ENCODE data around the gene CLCNKB.

DNA sequence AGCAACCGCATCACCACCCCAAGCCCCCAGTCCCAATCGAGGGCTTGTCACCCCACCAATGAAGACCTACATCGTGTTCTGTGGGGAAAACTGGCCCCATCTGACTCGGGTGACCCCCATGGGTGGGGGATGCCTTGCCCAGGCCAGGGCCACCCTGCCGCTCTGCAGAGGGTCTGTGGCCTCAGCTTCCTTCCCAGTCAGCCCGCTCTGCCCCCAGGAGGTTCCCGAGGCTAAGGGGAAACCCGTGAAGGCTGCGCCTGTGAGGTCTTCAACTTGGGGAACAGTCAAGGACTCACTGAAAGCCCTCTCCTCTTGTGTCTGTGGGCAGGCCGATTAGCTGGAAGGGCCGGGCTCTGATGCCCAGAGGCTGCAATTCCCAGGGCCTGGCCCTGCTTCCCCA is 37.6 kb upstream of the CLCNKB start:
- TF ChIP-seq, protein P1, sequence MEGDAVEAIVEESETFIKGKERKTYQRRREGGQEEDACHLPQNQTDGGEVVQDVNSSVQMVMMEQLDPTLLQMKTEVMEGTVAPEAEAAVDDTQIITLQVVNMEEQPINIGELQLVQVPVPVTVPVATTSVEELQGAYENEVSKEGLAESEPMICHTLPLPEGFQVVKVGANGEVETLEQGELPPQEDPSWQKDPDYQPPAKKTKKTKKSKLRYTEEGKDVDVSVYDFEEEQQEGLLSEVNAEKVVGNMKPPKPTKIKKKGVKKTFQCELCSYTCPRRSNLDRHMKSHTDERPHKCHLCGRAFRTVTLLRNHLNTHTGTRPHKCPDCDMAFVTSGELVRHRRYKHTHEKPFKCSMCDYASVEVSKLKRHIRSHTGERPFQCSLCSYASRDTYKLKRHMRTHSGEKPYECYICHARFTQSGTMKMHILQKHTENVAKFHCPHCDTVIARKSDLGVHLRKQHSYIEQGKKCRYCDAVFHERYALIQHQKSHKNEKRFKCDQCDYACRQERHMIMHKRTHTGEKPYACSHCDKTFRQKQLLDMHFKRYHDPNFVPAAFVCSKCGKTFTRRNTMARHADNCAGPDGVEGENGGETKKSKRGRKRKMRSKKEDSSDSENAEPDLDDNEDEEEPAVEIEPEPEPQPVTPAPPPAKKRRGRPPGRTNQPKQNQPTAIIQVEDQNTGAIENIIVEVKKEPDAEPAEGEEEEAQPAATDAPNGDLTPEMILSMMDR (IDR thresholded peaks at IDR 0.05): no peak
- TF ChIP-seq POLR2A (IDR thresholded peaks at IDR 0.05): no peak
- TF ChIP-seq EP300 (IDR thresholded peaks at IDR 0.05): no peak
